ENCODE results near the gene ECE1. TPM values are rescaled to one million over a fixed set of nuclear protein-coding genes. Genes with fewer than 3 reads are reported as not detected.
A peak's percentile ranks its signal among the peaks of the same experiment; 100 is the strongest.

ECE1 gene
- total and polyA plus RNA-seq, 10 of the 15 experiments (the other 5 are each of a cell fraction or from before 2014, with no cell fraction given): 0.97 to 81.0 (median 37.0) TPM

GRCh38 chr1:21216835-21217811 lies 73.1 kb downstream of the ECE1 start:
- Histone ChIP-seq H3K27ac (ENCODE audit: control insufficient read depth, insufficient read depth) (no peak overlapping the region), H3K9ac (ENCODE audit: control insufficient read depth, insufficient read depth, low read length) (no peak overlapping the region), H3K9me3 (replicated peaks; ENCODE audit: control insufficient read depth, insufficient read depth, low read length) (no peaks in the 10 kb centered on the region), H4K20me1 (ENCODE audit: control insufficient read depth, insufficient read depth) (no peaks in the 10 kb centered on the region), H3K36me3 (ENCODE audit: control insufficient read depth in 2 of 2, insufficient read depth in 2 of 2, low read length in 1 of 2) (peaks cover 0 to 10% of the 10 kb centered on the region in 2 experiments; a peak in 3 of 4 replicates), H3K4me1 (ENCODE audit: control insufficient read depth, insufficient read depth, low read length) (peaks cover 4% of the 10 kb centered on the region), H2AFZ (ENCODE audit: control insufficient read depth, low read depth, low read length) (no peak overlapping the region), H3K79me2 (ENCODE audit: control insufficient read depth, insufficient read depth, low read length) (no peaks in the 10 kb centered on the region), H3K4me2 (ENCODE audit: control insufficient read depth, insufficient read depth) (no peak overlapping the region), H3K27me3 (replicated peaks in 1 of 2; ENCODE audit: control insufficient read depth in 2 of 2, insufficient read depth in 2 of 2, low read length in 1 of 2) (no peaks in the 10 kb centered on the region), H3K4me3 (no peak overlapping the region)
- ChIA-PET CTCF (interaction anchor here (0.6 to 4.9 kb wide), 24 partner anchors 8 to 521 kb away, joined by 3 to 67 read pairs (median 3); no protein-coding TSS in a partner anchor), POLR2A (interaction anchor here (0.7 kb wide), 1 partner anchor 438 kb away, joined by 3 read pairs; no protein-coding TSS in a partner anchor), SMC1A (ENCODE audit: uncharacterized antibody, unreplicated experiment) (interaction anchor here (0.6 to 3.2 kb wide), 5 partner anchors 16 to 159 kb away, joined by 3 to 27 read pairs (median 3); no protein-coding TSS in a partner anchor), RAD21 (ENCODE audit: unreplicated experiment) (interaction anchor here (0.9 to 1.9 kb wide), 4 partner anchors 78 to 151 kb away, joined by 3 to 8 read pairs (median 4); no protein-coding TSS in a partner anchor)
- DNase-seq (ENCODE audit: low read depth, low spot score) (no peak), FAIRE-seq (no peak), ATAC-seq (peak; percentile 87)
- TF ChIP-seq POLR2A (IDR thresholded peaks at IDR 0.05; ENCODE audit: low read depth, low read length): 0 out of 2 replicates have a peak, but pooled peaks have one; percentile 25
- no peak for TF ChIP-seq EP300 (IDR thresholded peaks at IDR 0.05; ENCODE audit: borderline replicate concordance in 1 of 2, control insufficient read depth in 1 of 2, low read depth in 2 of 2, low read length in 2 of 2)
- TF ChIP-seq SIX5 (IDR thresholded peaks at IDR 0.05; ENCODE audit: low read depth, low read length, severe bottlenecking): no peak
- no peak for TF ChIP-seq HSF1 (IDR thresholded peaks at IDR 0.05; ENCODE audit: low read depth, low read length)
- no peak; the same call in 1 of the 2 replicates for TF ChIP-seq YY1 (IDR thresholded peaks at IDR 0.05; ENCODE audit: low read depth, low read length)
- no peak for TF ChIP-seq ASH2L (IDR thresholded peaks at IDR 0.05; ENCODE audit: borderline replicate concordance, low read depth)
- no peak for TF ChIP-seq HDGF (IDR thresholded peaks at IDR 0.05)
- TF ChIP-seq PBX3 (IDR thresholded peaks at IDR 0.05; ENCODE audit: insufficient replicate concordance, low read depth, low read length): no peak
- peak; percentile 59 for TF ChIP-seq RAD21 (IDR thresholded peaks at IDR 0.05; ENCODE audit: insufficient read depth, low read depth, low read length)
- no peak for TF ChIP-seq TARDBP (IDR thresholded peaks at IDR 0.05; ENCODE audit: borderline replicate concordance)
- TF ChIP-seq SMC3 (IDR thresholded peaks at IDR 0.05; ENCODE audit: borderline replicate concordance, low read length): peak; percentile 32; the same call in 1 of the 2 replicates
- no peak for TF ChIP-seq TCF7 (IDR thresholded peaks at IDR 0.05; ENCODE audit: borderline replicate concordance)
- no peak for TF ChIP-seq CHD1 (IDR thresholded peaks at IDR 0.05; ENCODE audit: low read depth, low read length)
- peak; percentile 63 to 84 (median 80) for TF ChIP-seq CTCF (IDR thresholded peaks at IDR 0.05 in 2 of 3, conservative IDR thresholded peaks at IDR 0.05 in 1 of 3; ENCODE audit: control insufficient read depth in 2 of 3, extremely low read depth in 1 of 3, insufficient read depth in 1 of 3, low read depth in 3 of 3, low read length in 3 of 3)
- WGBS (ENCODE audit: insufficient coverage, insufficient replicate concordance, low lambda C conversion rate, missing lambda C conversion rate): 49% methylated on average over 18 of the region's 19 CpGs
- BruUV-seq (replicated peaks): no TSS peak
- in situ Hi-C loops (cut with MboI) (no loop called here), intact Hi-C loops (cut with micrococcal nuclease; ENCODE audit: unreplicated experiment) (loop anchor here (1.0 kb wide), 1 partner anchor 151 kb away; no protein-coding TSS in a partner anchor)

All from GM12878 (cell line).